ENCODE measurements around the gene CPNE8.

Gene CPNE8

DNA sequence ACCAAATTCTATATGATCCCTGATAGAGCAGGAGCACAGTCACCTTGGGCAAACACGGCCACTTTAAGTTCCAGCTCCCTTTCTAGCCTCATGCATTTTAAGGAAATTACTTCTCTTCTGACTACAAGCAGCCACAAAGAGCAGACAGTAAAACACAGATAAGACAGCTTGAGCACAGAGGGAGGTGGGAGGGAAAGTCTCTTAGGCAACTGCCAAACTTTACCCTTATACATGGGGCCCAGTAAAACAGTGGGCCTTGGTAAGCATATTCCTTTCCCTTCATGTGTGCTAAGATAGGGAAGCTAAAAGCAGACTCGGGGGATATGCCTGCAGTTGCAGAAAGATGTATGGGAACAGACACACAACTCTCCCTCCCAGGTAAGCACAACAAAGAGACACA, 235.9 kb downstream of the CPNE8 start:
- TF ChIP-seq MYC (IDR thresholded peaks at IDR 0.05; ENCODE audit: low read depth, low read length) (no peak), POLR2A (IDR thresholded peaks at IDR 0.05; ENCODE audit: extremely low read depth, insufficient read length) (no peak)
- TF ChIP-seq, protein P1, sequence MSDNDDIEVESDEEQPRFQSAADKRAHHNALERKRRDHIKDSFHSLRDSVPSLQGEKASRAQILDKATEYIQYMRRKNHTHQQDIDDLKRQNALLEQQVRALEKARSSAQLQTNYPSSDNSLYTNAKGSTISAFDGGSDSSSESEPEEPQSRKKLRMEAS (IDR thresholded peaks at IDR 0.05; ENCODE audit: low read depth, low read length): no peak
- TF ChIP-seq, protein P2, sequence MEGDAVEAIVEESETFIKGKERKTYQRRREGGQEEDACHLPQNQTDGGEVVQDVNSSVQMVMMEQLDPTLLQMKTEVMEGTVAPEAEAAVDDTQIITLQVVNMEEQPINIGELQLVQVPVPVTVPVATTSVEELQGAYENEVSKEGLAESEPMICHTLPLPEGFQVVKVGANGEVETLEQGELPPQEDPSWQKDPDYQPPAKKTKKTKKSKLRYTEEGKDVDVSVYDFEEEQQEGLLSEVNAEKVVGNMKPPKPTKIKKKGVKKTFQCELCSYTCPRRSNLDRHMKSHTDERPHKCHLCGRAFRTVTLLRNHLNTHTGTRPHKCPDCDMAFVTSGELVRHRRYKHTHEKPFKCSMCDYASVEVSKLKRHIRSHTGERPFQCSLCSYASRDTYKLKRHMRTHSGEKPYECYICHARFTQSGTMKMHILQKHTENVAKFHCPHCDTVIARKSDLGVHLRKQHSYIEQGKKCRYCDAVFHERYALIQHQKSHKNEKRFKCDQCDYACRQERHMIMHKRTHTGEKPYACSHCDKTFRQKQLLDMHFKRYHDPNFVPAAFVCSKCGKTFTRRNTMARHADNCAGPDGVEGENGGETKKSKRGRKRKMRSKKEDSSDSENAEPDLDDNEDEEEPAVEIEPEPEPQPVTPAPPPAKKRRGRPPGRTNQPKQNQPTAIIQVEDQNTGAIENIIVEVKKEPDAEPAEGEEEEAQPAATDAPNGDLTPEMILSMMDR (IDR thresholded peaks at IDR 0.05; ENCODE audit: low read depth, low read length): no peak
- H3K4me3 ChIP-seq (ENCODE audit: low read depth, low read length): no peak overlapping the region
- DNase-seq (ENCODE audit: low read depth): peak; percentile 19

DNA sequence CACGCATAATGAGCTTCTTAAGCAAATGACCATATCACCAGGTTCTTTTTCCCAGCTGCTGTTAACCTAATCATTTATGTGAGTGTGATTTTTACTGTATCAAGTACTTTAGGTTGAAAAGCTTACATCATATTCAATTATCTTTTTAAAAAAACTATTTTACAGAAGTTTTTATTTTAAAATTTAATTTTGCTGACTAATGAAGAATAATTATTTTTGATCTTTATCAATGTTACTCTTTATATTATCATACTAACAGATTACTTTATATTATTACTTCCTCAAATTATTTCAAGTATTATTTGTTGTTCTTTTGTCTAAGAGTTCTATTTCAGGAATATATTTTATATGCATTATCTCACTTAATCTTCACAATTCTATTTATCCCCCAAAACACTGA, 236.3 kb downstream of the CPNE8 start:
- TF ChIP-seq MYC (IDR thresholded peaks at IDR 0.05; ENCODE audit: low read depth, low read length): no peak
- no peak for TF ChIP-seq POLR2A (IDR thresholded peaks at IDR 0.05; ENCODE audit: extremely low read depth, insufficient read length)
- TF ChIP-seq, protein P1 (IDR thresholded peaks at IDR 0.05; ENCODE audit: low read depth, low read length): no peak
- TF ChIP-seq, protein P2 (IDR thresholded peaks at IDR 0.05; ENCODE audit: low read depth, low read length): no peak
- no peak for DNase-seq (ENCODE audit: low read depth)
- no peak overlapping the region for H3K4me3 ChIP-seq (ENCODE audit: low read depth, low read length)

DNA sequence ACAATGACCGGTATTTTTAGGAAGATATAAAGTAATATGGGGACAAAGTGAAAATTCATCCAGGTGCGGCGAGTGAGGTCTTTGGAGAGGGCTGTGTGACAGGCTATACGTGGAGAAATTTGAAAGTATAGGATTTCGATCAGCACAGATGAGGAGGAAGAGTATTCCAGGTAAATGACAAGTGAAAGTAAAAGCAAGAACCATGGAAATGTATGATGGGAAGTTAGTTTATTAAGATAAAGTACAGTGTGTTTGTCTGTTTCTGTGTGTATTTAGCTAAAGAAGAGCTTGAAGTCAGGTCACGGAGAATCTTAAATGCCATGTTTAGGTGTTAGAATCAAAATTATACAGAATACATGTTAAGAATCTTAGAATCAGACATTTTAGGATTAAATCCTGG, 239.0 kb downstream of the CPNE8 start:
- H3K4me3 ChIP-seq (ENCODE audit: low read depth, low read length): no peak overlapping the region
- no peak for TF ChIP-seq MYC (IDR thresholded peaks at IDR 0.05; ENCODE audit: low read depth, low read length)
- TF ChIP-seq, protein P1 (IDR thresholded peaks at IDR 0.05; ENCODE audit: low read depth, low read length): no peak
- no peak for DNase-seq (ENCODE audit: low read depth)

- TF ChIP-seq, protein P1 (IDR thresholded peaks at IDR 0.05; ENCODE audit: low read depth, low read length): no peak
- TF ChIP-seq, protein P2 (IDR thresholded peaks at IDR 0.05; ENCODE audit: low read depth, low read length): peak; percentile 66
- TF ChIP-seq POLR2A (IDR thresholded peaks at IDR 0.05; ENCODE audit: extremely low read depth, insufficient read length): no peak
- no peak for TF ChIP-seq MYC (IDR thresholded peaks at IDR 0.05; ENCODE audit: low read depth, low read length)
- DNase-seq (ENCODE audit: low read depth): peak; percentile 25
- H3K4me3 ChIP-seq (ENCODE audit: low read depth, low read length): no peak overlapping the region
Measured at GRCh38 chr12:38664661-38665269, 240.6 kb downstream of the CPNE8 start.

- no peak overlapping the region for H3K4me3 ChIP-seq (ENCODE audit: low read depth, low read length)
- no peak for DNase-seq (ENCODE audit: low read depth)
- TF ChIP-seq MYC (IDR thresholded peaks at IDR 0.05; ENCODE audit: low read depth, low read length): no peak
- TF ChIP-seq, protein P1 (IDR thresholded peaks at IDR 0.05; ENCODE audit: low read depth, low read length): no peak
- no peak for TF ChIP-seq POLR2A (IDR thresholded peaks at IDR 0.05; ENCODE audit: extremely low read depth, insufficient read length)
- TF ChIP-seq, protein P2 (IDR thresholded peaks at IDR 0.05; ENCODE audit: low read depth, low read length): no peak
Measured at GRCh38 chr12:38662829-38663228, 242.6 kb downstream of the CPNE8 start.

- no peak for DNase-seq (ENCODE audit: low read depth)
- H3K4me3 ChIP-seq (ENCODE audit: low read depth, low read length): no peak overlapping the region
- TF ChIP-seq, protein P1 (IDR thresholded peaks at IDR 0.05; ENCODE audit: low read depth, low read length): no peak
- TF ChIP-seq, protein P2 (IDR thresholded peaks at IDR 0.05; ENCODE audit: low read depth, low read length): no peak
- TF ChIP-seq MYC (IDR thresholded peaks at IDR 0.05; ENCODE audit: low read depth, low read length): no peak
- TF ChIP-seq POLR2A (IDR thresholded peaks at IDR 0.05; ENCODE audit: extremely low read depth, insufficient read length): no peak
Measured at GRCh38 chr12:38653650-38654049, 251.7 kb downstream of the CPNE8 start.
